Lung microvascular endothelial cell (primary cell): Measurements from ENCODE around the gene PPP1R11. TPM values are rescaled to one million over a fixed set of nuclear protein-coding genes. Genes with fewer than 3 reads are reported as not detected.
"Not testable (repeated sequence)": the region's sequence is repeated elsewhere in the genome, so short reads cannot be mapped to it uniquely, and the experiment has no call there.

Experiments used
- DNase-seq, 2 donors: peaks; one replicate each; pipeline versions ENCODE4 v3.0.0 to v3.0.0-alpha.2; 2010; ENCODE audit warnings: low read depth in 2 of 2
- total RNA-seq: library from RNA; depleted of rRNA; stranded (reverse); fragments of >200 nt; gene quantifications from 2 replicates; pipeline ENCODE4 v1.2.1, GENCODE V29; 2014

Gene PPP1R11, protein sequence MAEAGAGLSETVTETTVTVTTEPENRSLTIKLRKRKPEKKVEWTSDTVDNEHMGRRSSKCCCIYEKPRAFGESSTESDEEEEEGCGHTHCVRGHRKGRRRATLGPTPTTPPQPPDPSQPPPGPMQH
- 7.8 and 12.3 TPM in 2 replicates for total RNA-seq

DNA sequence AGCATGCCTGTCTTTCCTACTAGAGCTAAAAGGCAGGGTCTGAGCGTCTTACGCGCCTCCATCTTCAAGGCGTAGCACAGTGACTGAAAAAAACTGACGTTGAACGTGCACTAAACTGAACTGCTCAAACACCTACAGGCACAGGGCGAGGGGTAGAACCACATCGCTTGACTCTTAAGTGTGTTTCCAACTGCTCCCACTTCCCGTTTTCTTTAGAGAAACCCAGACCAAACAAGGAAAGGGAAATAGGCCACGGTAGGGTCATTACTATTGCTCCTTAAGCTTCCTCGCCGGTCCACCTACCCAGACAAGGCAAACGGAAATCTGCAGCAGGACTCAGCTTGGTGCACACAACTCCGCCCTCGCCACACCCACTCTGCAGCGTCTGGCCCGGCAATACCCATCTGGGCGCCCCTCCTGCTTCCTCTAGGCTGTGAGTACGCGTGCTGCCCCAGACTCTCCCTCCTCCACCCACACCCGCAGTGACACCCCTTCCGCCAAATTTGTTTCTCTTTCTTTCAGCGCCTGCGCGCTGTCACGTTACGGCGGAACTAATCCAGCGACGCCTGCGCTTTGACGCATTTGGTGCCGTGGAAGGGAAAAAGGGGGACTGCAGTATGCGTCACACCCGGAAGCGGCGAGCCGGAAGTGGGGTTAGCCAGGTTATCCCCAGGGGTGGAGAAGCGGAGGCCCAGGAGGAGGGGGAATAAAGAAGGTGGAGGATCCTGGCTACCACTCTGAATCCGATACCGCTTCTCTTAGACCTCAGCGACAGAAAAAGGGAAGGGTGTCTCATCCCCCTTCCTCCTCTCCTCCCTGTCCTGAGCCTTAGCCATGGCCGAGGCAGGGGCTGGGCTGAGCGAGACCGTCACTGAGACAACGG is at the start of gene PPP1R11:
Gene PPP1R11 (plus strand): TSS at position 622 of the 883 bp plus-strand sequence. CDS start 213 bp downstream, at position 835.
- peak; percentile 98 to 99 for DNase-seq

GRCh38 chr6:30019819-30020218 is 47.2 kb upstream of the PPP1R11 start:
- no peak for DNase-seq

GRCh38 chr6:30020626-30021025 is 46.4 kb upstream of the PPP1R11 start:
- DNase-seq, result no peak

GRCh38 chr6:30022189-30022588 is 44.8 kb upstream of the PPP1R11 start:
- DNase-seq, result no peak

- not testable (repeated sequence) for DNase-seq
These were observed 44.3 kb upstream of the PPP1R11 start for GRCh38 chr6:30022712-30023111.

DNA sequence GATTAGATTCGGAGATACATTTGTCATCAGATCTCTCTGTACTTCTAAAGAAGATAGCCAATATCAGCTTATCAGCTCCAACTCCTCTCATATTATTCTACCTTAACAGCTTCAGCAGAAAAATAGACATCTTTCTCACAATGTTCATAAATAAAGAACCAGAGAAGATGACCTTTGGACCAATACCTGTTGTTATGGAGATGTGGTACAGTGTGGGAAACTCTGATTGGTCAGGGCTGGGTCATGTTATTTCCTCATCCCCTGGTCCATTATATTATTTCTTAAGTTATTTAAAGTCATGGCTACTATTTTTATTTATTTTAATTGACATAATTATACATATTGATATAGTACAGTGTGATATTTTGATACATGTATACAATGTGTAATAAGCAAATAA is 41.8 kb upstream of the PPP1R11 start:
- no peak for DNase-seq

DNA sequence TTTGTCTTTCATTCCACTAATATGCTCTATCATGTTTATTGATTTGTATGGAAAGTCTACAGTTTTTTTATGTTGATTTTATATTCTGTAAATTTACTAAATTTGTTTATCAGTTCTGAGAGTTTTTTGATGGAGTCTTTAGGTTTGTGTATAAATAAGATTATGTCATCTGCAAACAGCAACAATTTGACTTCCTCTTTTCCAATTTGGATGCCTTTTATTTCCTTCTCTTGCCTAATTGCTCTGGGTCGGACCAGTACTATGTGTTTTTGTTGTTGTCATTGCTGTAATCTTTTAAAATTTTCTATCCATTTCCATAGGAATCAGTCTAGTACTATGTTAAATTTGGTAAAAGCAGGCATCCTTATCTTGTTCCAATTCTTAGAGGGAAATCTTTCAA is 37.4 kb upstream of the PPP1R11 start:
- no peak for DNase-seq

GRCh38 chr6:30031381-30031780 is 35.6 kb upstream of the PPP1R11 start:
- no peak for DNase-seq

- DNase-seq, result not testable (repeated sequence)
These were observed 33.6 kb upstream of the PPP1R11 start for GRCh38 chr6:30033440-30033839.

DNA sequence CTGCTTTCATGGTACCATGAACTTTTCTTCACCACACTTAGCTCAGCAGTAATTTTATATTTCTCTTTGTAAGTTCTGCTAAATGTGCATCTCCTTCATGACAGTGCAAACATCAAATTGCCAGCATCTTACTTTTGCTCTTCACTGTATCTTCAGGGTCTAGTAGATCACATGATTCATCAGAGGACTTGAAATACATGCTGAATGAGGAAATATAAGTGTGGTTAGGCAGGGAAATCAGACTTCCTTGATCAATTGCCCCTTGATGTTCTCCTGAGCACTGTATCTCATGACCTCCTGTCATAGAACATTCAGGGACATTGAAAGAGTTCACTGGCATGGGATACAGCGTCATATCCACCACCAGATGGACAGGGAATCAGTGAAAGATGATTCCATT is 31.2 kb upstream of the PPP1R11 start:
- no peak for DNase-seq

- DNase-seq, result peak; percentile 17 to 36
These were observed 29.7 kb upstream of the PPP1R11 start for GRCh38 chr6:30037182-30037788.

DNA sequence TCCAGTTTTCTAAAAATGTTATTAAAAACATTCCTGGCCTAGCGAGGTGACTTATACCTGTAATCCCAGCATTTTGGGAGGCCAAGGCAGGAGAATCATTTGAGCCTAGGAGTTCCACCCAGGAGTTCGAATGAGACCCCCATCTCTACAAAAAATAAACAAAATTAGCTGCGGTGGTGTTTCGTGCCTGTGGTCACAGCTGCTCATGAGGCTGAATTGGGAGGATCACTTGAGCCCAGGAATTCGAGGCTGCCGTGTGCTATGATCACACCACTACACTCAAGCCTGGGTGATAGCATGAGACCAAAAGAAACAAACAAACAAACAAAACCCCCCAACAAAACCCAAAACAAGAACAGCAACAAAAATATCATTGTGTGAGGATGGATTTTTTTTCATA is 25.8 kb upstream of the PPP1R11 start:
- no peak for DNase-seq

DNA sequence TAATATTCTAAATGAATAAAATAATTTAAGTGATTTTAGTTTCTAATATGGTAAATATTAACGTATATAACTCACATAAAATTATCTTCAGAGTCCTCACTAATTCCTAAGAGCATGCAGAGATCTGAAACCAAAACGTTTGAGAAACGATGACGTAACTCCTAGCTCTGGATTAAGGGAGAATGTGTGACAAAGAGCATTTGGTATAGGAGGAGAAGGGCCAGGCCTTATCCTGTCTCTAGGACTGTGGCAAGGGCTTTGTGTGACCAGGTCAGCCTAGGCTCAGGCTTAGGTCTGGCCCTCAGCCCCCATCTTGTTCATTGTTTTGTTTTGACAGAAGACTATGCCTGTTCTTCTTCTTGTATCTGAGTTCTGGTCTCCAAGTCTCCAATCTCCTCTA is 25.2 kb upstream of the PPP1R11 start:
- no peak for DNase-seq

DNA sequence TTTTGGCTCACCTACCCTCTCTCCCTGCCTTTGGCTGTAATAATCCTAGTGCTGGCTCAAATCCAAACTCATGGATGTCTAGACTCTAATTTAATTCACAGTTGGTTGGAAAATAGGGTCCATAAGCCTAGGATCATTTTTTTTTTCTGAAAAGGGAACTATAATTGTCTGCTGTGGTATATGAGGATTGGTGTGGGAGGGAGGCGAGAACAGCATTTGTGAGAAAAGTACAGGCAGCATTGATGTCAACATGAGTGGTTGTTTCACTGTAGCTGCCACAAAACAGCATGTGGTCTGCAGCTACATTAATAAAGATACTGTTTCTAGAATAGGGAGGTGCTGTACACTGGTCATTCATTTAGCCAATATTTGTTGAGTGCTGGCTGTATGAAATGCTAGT is 24.5 kb upstream of the PPP1R11 start:
- DNase-seq, result no peak

DNA sequence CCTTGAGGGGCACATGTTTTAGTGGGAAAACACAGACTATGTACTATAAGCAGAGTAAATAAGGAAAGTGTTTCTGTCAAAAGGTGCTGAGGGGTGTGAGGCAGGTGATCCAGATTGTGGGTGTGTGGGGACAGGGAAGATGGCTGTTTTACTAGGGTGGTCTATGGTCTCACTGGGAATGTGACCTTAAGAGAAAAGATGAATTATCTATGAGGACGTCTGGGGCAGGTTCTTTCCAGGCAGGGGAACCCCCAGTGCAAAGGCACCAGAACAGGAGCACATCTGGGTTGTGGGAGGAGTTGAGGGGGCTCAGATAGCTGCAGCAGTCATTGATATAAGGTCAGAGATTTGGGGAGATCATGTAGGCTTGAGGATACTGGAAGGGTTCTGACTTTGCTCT is 24.1 kb upstream of the PPP1R11 start:
- DNase-seq, result no peak

DNA sequence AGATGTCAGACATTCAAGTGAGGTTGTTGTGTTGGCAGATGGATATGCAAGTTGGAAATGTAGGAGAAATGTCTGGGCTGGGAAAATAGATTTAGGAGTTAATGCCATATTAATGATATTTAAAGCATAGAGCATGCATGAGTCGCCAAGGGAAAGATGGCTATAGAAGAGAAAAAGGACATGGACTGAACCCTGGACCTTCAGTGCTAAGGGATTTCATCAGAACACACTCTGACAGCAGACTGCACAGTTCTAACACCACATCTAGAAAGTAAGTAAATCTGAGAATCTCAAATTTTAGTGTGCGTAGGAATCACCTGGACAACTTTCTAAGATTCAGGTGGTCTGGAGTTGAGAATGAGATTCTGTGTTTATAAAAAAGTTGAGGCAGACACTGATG is 23.3 kb upstream of the PPP1R11 start:
- no peak for DNase-seq

- peak in 1 of 2 donors; percentile 10 for DNase-seq
These were observed 22.4 kb upstream of the PPP1R11 start for GRCh38 chr6:30044630-30045029.

GRCh38 chr6:30047220-30047619 is 19.8 kb upstream of the PPP1R11 start:
- DNase-seq, result no peak

DNA sequence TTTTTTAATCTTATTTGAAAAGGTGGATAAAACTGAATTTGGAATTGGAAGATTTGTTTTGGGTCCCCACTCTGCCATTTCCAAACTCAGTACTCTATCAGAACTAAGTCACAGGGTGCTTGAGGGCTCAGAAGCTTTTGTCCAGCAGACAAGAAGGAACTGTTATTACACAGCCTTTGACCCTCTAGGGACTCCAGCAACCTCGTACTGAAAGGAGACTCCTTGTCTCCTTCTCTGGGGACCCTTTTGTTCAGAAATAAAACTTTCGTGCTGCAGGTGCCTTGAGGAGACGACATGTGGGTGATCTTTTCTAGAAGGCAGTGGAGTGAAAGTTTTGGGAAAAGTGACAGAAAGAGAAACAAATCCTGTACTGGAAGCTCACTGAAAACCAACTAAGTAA is 13.3 kb upstream of the PPP1R11 start:
- DNase-seq, result no peak

GRCh38 chr6:30055513-30055912 is 11.5 kb upstream of the PPP1R11 start:
- no peak for DNase-seq

GRCh38 chr6:30060606-30061091 is 6.3 kb upstream of the PPP1R11 start:
- DNase-seq, result peak; percentile 45 to 53

- DNase-seq, result peak; percentile 94 to 97
These were observed 5.7 kb upstream of the PPP1R11 start, which contains the start of gene POLR1H for GRCh38 chr6:30061092-30061857. Gene POLR1H, plus strand, starts transcription at chr6:30061265. Its CDS starts 260 bp downstream, at chr6:30061525.
